Keratinocyte (primary cell): ENCODE data around the gene LMCD1.

Experiments
- EZH2 ChIP-seq: IDR thresholded peaks from one replicate; pipeline ENCODE4 v1.6.1; 2012; ENCODE audit warnings: inconsistent platforms, mild to moderate bottlenecking, low read length, moderate library complexity
- TF ChIP-seq, protein P1 (sequence below), 3 experiments: IDR thresholded peaks in 1 of 3; conservative IDR thresholded peaks in 1 of 3; optimal IDR thresholded peaks in 1 of 3; 2 replicates in 2 of 3; 3 replicates in 1 of 3; pipeline versions ENCODE3 to v1.5.1; 2011; ENCODE audit warnings: low read length in 3 of 3, mild to moderate bottlenecking in 3 of 3, moderate library complexity in 2 of 3, control low read depth in 1 of 3, inconsistent platforms in 1 of 3; ENCODE audit not compliant: insufficient read depth in 2 of 3; ENCODE audit errors: extremely low read depth in 1 of 3

DNA sequence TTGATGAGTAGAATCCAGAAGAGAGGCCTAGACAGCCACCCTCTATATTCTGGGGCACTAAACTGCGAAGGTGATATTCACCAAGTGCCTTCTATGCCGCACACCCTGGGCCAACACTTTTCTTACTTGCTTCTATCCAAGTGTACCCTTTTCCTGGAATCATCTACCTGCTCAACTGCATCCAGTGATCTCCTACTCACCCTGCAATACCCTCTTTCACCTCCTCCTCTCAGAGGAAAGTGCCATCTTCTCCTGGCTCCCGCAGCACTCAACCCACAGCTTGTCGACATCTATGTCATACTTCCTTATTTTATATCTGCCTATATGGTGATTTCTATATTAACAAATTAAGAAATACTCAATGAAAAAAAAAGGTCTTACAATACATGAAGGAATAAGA, 28.6 kb upstream of the LMCD1 start:
- TF ChIP-seq EZH2 = no peak
- TF ChIP-seq, protein P1, sequence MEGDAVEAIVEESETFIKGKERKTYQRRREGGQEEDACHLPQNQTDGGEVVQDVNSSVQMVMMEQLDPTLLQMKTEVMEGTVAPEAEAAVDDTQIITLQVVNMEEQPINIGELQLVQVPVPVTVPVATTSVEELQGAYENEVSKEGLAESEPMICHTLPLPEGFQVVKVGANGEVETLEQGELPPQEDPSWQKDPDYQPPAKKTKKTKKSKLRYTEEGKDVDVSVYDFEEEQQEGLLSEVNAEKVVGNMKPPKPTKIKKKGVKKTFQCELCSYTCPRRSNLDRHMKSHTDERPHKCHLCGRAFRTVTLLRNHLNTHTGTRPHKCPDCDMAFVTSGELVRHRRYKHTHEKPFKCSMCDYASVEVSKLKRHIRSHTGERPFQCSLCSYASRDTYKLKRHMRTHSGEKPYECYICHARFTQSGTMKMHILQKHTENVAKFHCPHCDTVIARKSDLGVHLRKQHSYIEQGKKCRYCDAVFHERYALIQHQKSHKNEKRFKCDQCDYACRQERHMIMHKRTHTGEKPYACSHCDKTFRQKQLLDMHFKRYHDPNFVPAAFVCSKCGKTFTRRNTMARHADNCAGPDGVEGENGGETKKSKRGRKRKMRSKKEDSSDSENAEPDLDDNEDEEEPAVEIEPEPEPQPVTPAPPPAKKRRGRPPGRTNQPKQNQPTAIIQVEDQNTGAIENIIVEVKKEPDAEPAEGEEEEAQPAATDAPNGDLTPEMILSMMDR (optimal IDR thresholded peaks at IDR 0.05 in 1 of 3, IDR thresholded peaks at IDR 0.05 in 1 of 3, conservative IDR thresholded peaks at IDR 0.05 in 1 of 3; ENCODE audit: extremely low read depth in 1 of 3, insufficient read depth in 2 of 3, low read length in 3 of 3) = no peak
